HCT116 (cell line): Measurements from ENCODE around the gene ATG2B.

Experiments
- EZH2phosphoT487 ChIP-seq: fragments of 200-600 bp; IDR thresholded peaks from 2 replicates; pipeline ENCODE4 v1.6.1; 2018; ENCODE audit warnings: antibody characterized with exemption, borderline replicate concordance
- POLR2AphosphoS5 ChIP-seq: IDR thresholded peaks from 2 replicates; pipeline ENCODE4 v1.6.1; 2011; ENCODE audit warnings: mild to moderate bottlenecking, low read depth, low read length, moderate library complexity
- YY1 ChIP-seq: IDR thresholded peaks from 2 replicates; pipeline ENCODE4 v1.6.1; 2011; ENCODE audit warnings: low read length, low read depth, moderate library complexity, mild to moderate bottlenecking; ENCODE audit not compliant: insufficient replicate concordance; ENCODE audit errors: extremely low read depth
- ZNF274 ChIP-seq: fragments of 200-500 bp; sonication (Bioruptor generic); IDR thresholded peaks from 2 replicates; pipeline ENCODE4 v1.6.1; 2014; ENCODE audit warnings: mild to moderate bottlenecking, low read depth, low read length, inconsistent platforms

- no peak for TF ChIP-seq POLR2AphosphoS5
- TF ChIP-seq ZNF274, result no peak
- no peak for TF ChIP-seq EZH2phosphoT487
- TF ChIP-seq YY1, result no peak
Observed at GRCh38 chr14:96274122-96274521, 89.0 kb downstream of the ATG2B start.
